ENCODE measurements around the gene DZANK1. TPM values are rescaled to one million over a fixed set of nuclear protein-coding genes. Genes with fewer than 3 reads are reported as not detected.

Gene DZANK1
- total and polyA plus RNA-seq, 9 of the 15 experiments (the other 6 are each of a cell fraction or from before 2014, with no cell fraction given): 0.04 to 0.18 (median 0.11) TPM; not detected in 2

GRCh38 chr20:18507218-18508191 is 40.7 kb upstream of the DZANK1 start, which contains the start of gene SEC23B (continued):
- TF ChIP-seq ZNF609 (CRISPR knock-in tag; IDR thresholded peaks at IDR 0.05; ENCODE audit: borderline replicate concordance): no peak
- TF ChIP-seq BACH1 (tag; IDR thresholded peaks at IDR 0.05): no peak; the same call in 1 of the 2 replicates
- no peak for TF ChIP-seq ZNF280B (CRISPR knock-in tag; IDR thresholded peaks at IDR 0.05)
- no peak for TF ChIP-seq E2F4 (CRISPR knock-in tag; IDR thresholded peaks at IDR 0.05; ENCODE audit: low read depth)
- no peak for TF ChIP-seq KLF10 (CRISPR knock-in tag; IDR thresholded peaks at IDR 0.05)
- TF ChIP-seq STAT6 (CRISPR knock-in tag; IDR thresholded peaks at IDR 0.05): no peak
- peak; percentile 30; the same call in 1 of the 2 replicates for TF ChIP-seq ELF2 (CRISPR knock-in tag; IDR thresholded peaks at IDR 0.05)
- TF ChIP-seq GABPB2 (CRISPR knock-in tag; conservative IDR thresholded peaks at IDR 0.05): no peak
- TF ChIP-seq ZNF551 (CRISPR knock-in tag; IDR thresholded peaks at IDR 0.05): no peak
